Activated naive CD4-positive, alpha-beta T cell treated with anti-CD3 and anti-CD28 coated beads, Interleukin-2, amount 10 ng/mL, durations not matched to agents 7 days and 5 days (primary cell): ENCODE data around the gene AOPEP.

Experiments
- CTCF ChIA-PET: fragments of 350-600 bp; sonication (Branson Sonifier 250); formaldehyde crosslinking; loops from one replicate; lab custom pipeline; 2021; ENCODE audit warnings: antibody characterized with exemption; lab: Charles Lee
- DNase-seq: peaks from one replicate; pipeline ENCODE4 v3.0.0-alpha.2; 2020
- H3K27ac Mint-ChIP-seq: one replicate; pipeline ENCODE4 v1.8.0; 2021; ENCODE audit warnings: mild to moderate bottlenecking, moderate library complexity, mixed read lengths
- H3K27me3 Mint-ChIP-seq: one replicate; pipeline ENCODE4 v1.8.0; 2021; ENCODE audit warnings: mild to moderate bottlenecking, mixed read lengths
- H3K36me3 Mint-ChIP-seq: one replicate; pipeline ENCODE4 v1.8.0; 2021; ENCODE audit warnings: mixed read lengths
- H3K4me1 Mint-ChIP-seq: one replicate; pipeline ENCODE4 v1.8.0; 2021; ENCODE audit warnings: mixed read lengths
- H3K4me3 Mint-ChIP-seq: one replicate; pipeline ENCODE4 v1.8.0; 2021; ENCODE audit warnings: mild to moderate bottlenecking, moderate library complexity, mixed read lengths
- H3K9me3 Mint-ChIP-seq: one replicate; pipeline ENCODE4 v1.8.0; 2021; ENCODE audit warnings: mixed read lengths

AOPEP gene

GRCh38 chr9:95107001-95107749 lies 380.7 kb downstream of the AOPEP start:
- Mint-ChIP-seq H3K27ac (no peak overlapping the region), H3K4me1 (no peaks in the 10 kb centered on the region), H3K4me3 (no peak overlapping the region), H3K36me3 (peaks cover 1% of the 10 kb centered on the region), H3K9me3 (no peaks in the 10 kb centered on the region), H3K27me3 (no peaks in the 10 kb centered on the region)
- no peak for DNase-seq
- CTCF ChIA-PET: interaction anchor here (0.6 to 1.2 kb wide), 2 partner anchors 18 to 61 kb away, joined by 3 to 4 read pairs; no protein-coding TSS in a partner anchor

- Mint-ChIP-seq H3K4me1 (no peaks in the 10 kb centered on the region), H3K27me3 (no peaks in the 10 kb centered on the region), H3K36me3 (peaks cover 1% of the 10 kb centered on the region), H3K4me3 (no peak overlapping the region), H3K9me3 (no peaks in the 10 kb centered on the region), H3K27ac (no peak overlapping the region)
- no peak for DNase-seq
- CTCF ChIA-PET: no interaction called here
These were observed 381.5 kb downstream of the AOPEP start for GRCh38 chr9:95107976-95108375.

GRCh38 chr9:95108777-95109176 lies 382.3 kb downstream of the AOPEP start:
- H3K4me3 Mint-ChIP-seq: no peak overlapping the region
- H3K9me3 Mint-ChIP-seq: no peaks in the 10 kb centered on the region
- H3K27ac Mint-ChIP-seq: no peak overlapping the region
- H3K36me3 Mint-ChIP-seq: peaks cover 1% of the 10 kb centered on the region
- H3K4me1 Mint-ChIP-seq: no peaks in the 10 kb centered on the region
- no peak for DNase-seq
- CTCF ChIA-PET: no interaction called here
- no peaks in the 10 kb centered on the region for H3K27me3 Mint-ChIP-seq

DNA sequence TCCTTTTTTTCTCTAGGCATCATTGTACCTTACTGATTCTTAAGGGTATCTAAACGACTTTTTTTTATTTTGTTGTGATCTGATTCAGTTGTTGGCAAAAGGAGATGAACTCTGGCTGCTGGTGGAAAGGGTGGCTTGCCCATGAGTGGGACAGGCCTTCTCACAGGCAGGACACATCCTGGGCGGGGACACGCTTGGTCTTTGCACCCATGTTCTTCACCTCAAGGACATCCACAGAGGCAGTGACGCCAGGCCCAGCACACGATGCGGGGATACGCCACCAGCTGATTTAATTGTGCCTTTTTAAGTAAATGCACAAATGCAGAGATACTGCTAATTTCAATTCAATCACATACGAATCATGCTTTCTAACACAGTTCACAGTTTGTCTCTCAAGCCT lies 383.0 kb downstream of the AOPEP start:
- Mint-ChIP-seq H3K4me3 (no peak overlapping the region), H3K27me3 (no peaks in the 10 kb centered on the region), H3K27ac (no peak overlapping the region), H3K4me1 (no peaks in the 10 kb centered on the region), H3K36me3 (peaks cover 1% of the 10 kb centered on the region), H3K9me3 (no peaks in the 10 kb centered on the region)
- no peak for DNase-seq
- CTCF ChIA-PET: interaction anchor here (1.0 kb wide), 1 partner anchor 58 kb away, joined by 3 read pairs; no protein-coding TSS in a partner anchor

DNA sequence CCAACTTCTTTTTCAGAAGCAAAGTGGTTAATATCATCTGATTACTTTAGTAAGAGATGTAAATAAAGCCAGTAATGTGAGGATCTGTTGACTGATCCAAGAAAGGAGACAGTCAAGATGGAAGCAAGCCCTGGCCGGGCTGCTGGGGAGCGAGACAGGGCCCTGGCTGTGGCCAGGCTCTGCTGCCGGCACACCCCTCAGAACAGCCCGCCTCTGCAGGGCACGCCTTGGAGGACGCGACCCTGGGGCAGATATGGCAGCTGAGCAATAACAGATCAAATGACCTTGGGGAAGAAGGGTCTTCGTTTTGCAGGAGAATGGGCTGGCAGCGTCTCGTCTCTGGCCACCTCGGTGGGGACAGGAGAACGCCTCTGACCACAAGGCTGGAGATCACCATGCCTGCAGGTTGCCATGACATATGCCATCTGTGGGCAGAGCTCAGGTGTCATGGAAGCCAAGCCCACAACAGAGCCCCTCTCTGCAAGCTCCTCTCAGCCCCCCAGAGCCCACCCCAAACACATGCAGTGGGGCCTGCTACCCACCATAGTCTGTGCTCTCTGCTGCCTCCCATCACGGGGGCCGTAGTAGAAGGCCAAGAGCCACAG lies 384.5 kb downstream of the AOPEP start:
- Mint-ChIP-seq H3K27ac (no peak overlapping the region), H3K36me3 (peaks cover 1% of the 10 kb centered on the region), H3K4me1 (no peaks in the 10 kb centered on the region), H3K27me3 (no peaks in the 10 kb centered on the region), H3K4me3 (no peak overlapping the region), H3K9me3 (no peaks in the 10 kb centered on the region)
- no peak for DNase-seq
- CTCF ChIA-PET: no interaction called here

- Mint-ChIP-seq H3K27ac (no peak overlapping the region), H3K4me1 (no peaks in the 10 kb centered on the region), H3K4me3 (no peak overlapping the region), H3K36me3 (peaks cover 1% of the 10 kb centered on the region), H3K9me3 (no peaks in the 10 kb centered on the region), H3K27me3 (no peaks in the 10 kb centered on the region)
- CTCF ChIA-PET: no interaction called here
- no peak for DNase-seq
These were observed 385.2 kb downstream of the AOPEP start for GRCh38 chr9:95111716-95112115.

DNA sequence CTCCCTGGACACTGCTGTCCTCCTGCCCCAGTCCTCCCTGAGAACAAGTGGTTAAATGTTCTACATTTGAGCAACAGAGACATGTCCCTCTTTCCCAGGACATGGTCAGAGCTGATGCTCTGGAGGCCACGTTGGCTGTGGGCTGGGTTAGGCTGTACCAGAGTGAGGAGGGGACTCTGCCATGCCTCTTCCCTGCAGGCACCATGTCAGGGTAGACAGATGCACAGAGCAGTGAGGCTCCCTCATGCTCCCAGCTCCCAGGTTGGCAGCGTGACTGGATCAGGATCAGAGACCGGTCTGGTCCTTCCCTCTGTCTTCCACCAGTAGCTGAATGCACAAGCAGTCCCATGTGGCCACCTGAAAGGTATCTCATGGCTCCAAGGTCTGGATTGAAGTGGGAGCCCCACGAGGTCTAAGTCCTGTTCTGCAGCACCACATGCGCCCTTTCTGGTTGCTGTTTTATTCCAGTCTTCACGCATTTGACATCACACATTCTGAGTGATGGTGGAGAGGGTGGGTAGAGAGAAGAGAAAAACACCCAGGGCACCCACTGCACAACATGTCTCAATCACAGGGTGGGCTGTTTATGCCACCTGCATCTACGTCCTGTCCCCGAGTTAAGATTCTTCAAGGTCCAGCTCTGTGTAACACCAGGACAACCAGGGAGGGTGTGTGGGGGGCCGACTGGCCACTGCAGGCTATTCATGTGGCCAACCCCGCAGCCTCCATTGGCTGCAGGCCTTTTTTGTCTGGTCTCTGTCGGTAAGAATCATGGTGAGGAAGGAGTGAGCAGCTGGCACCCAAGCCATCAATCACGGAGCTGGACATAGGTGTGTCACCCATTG lies 386.2 kb downstream of the AOPEP start:
- Mint-ChIP-seq H3K36me3 (no peaks in the 10 kb centered on the region), H3K27me3 (no peaks in the 10 kb centered on the region), H3K27ac (no peak overlapping the region), H3K4me1 (no peaks in the 10 kb centered on the region), H3K4me3 (no peak overlapping the region), H3K9me3 (no peaks in the 10 kb centered on the region)
- DNase-seq: no peak
- CTCF ChIA-PET: interaction anchor here (0.8 kb wide), 1 partner anchor 13 kb away, joined by 3 read pairs; no protein-coding TSS in a partner anchor

DNA sequence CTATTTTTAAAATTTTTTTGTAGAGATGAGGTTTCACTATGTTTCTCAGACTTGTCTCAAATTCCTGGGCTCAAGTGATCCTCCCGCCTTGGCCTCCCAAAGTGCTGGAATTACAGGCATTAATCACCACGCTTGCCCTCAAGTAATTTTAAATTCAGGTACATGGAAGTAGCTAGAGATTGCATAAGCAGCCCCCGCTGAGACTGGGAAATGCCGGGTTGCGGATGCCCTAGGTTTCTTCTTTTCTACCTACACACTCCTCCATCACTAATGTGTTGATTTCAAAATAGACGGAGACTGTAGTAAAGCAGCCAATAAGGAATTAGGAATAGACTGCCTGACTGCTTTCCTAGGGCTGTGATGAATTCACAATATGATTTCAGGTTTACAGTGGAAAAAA lies 388.6 kb downstream of the AOPEP start:
- Mint-ChIP-seq H3K27me3 (no peaks in the 10 kb centered on the region), H3K36me3 (no peaks in the 10 kb centered on the region), H3K9me3 (no peaks in the 10 kb centered on the region), H3K4me3 (no peak overlapping the region), H3K27ac (no peak overlapping the region), H3K4me1 (no peaks in the 10 kb centered on the region)
- CTCF ChIA-PET: interaction anchor here (4.3 kb wide), 1 partner anchor 13 kb away, joined by 13 read pairs; no protein-coding TSS in a partner anchor
- DNase-seq: no peak

DNA sequence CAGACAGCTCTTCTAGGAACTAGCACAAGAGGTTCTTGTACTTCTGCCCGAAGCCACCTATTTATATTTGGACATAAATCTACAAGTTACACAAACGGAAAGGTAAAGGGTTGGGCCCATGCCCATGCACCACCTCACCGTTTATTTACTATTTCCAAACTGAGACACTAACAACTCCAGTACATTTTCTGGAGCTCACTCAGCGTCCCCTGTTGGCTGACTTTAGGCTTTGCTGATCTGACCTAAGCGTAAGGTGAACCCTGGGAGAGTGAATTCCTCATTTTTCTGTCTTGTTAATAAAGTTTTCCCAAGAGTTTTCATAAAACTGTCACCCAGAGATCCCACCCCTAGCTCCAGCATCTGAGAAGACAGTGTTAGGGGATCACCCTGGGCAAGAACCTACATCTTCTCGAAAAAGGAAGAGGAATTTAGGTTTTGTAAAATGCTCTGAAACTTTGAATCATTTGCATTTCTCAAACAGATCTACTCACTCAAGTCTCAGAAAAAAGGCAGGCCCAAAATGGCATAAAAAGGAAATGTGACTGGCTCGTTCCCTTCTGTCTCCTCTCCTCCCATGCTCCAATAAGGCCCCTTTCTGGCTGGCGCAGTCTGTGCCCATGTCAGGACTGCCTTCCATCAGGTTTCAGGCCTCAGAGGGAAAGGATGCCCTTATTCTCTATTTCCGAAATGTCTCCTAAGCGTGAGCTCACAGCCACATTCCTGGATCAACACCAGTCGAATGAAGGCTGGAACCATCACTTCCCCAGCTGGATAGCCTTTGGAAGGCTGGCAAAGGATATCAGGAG lies 389.7 kb downstream of the AOPEP start:
- Mint-ChIP-seq H3K36me3 (no peaks in the 10 kb centered on the region), H3K4me1 (no peaks in the 10 kb centered on the region), H3K9me3 (no peaks in the 10 kb centered on the region), H3K27me3 (no peaks in the 10 kb centered on the region), H3K27ac (no peak overlapping the region), H3K4me3 (no peak overlapping the region)
- CTCF ChIA-PET: interaction anchor here (0.7 to 4.3 kb wide), 2 partner anchors 12 to 435 kb away, joined by 4 to 13 read pairs; no protein-coding TSS in a partner anchor
- no peak for DNase-seq

- Mint-ChIP-seq H3K36me3 (no peaks in the 10 kb centered on the region), H3K27me3 (no peaks in the 10 kb centered on the region), H3K9me3 (no peaks in the 10 kb centered on the region), H3K27ac (no peak overlapping the region), H3K4me1 (no peaks in the 10 kb centered on the region), H3K4me3 (no peak overlapping the region)
- CTCF ChIA-PET: interaction anchor here (0.7 to 4.3 kb wide), 3 partner anchors 11 to 448 kb away, joined by 3 to 13 read pairs (median 4); no protein-coding TSS in a partner anchor
- DNase-seq: no peak
These were observed 390.3 kb downstream of the AOPEP start for GRCh38 chr9:95116808-95117204.

GRCh38 chr9:95118596-95118995 lies 392.1 kb downstream of the AOPEP start:
- Mint-ChIP-seq H3K9me3 (no peaks in the 10 kb centered on the region), H3K27ac (no peak overlapping the region), H3K4me1 (no peaks in the 10 kb centered on the region), H3K4me3 (no peak overlapping the region), H3K36me3 (no peaks in the 10 kb centered on the region), H3K27me3 (no peaks in the 10 kb centered on the region)
- no peak for DNase-seq
- CTCF ChIA-PET: interaction anchor here (2.1 to 4.3 kb wide), 2 partner anchors 9 to 437 kb away, joined by 7 to 13 read pairs; no protein-coding TSS in a partner anchor

DNA sequence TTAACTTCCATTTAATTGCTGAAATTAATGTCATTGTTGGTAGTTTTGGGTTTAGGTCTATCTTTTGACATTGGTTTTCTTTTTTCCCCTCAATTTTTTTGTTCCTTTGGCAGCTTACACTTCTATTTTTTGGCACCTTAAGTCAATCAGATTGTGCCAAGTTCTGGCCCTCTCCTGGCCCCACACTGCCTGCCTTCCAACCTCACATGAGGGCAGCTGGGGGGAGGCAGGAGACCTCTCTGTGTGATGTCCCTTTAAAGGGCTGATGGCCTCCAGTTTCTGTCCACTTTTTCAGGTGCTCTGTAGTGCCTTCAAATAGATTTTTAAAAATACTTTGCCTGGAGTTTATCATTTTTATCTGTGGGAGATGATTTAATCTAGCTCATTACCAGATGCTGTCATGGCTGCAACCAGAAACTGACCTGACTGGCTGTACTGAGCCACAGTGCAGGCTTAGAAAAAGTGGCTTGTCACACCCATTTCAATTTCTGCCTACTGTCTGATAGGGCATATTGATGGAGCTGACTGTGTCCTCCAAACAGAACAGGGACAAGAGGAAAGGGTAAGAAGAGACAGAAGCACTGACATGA lies 394.4 kb downstream of the AOPEP start:
- no peak for DNase-seq
- Mint-ChIP-seq H3K27me3 (no peaks in the 10 kb centered on the region), H3K27ac (no peak overlapping the region), H3K9me3 (no peaks in the 10 kb centered on the region), H3K36me3 (no peaks in the 10 kb centered on the region), H3K4me1 (no peaks in the 10 kb centered on the region), H3K4me3 (no peak overlapping the region)
- CTCF ChIA-PET: interaction anchor here (1.0 kb wide), 1 partner anchor 203 kb away, joined by 3 read pairs; no protein-coding TSS in a partner anchor
